Fibroblast of skin of left quadriceps (primary cell): ENCODE measurements around the gene RFWD3.
A peak's percentile ranks its signal among the peaks of the same experiment; 100 is the strongest.

Experiments used
- DNase-seq, 2 experiments: peaks; one replicate each; pipeline ENCODE4 v3.0.0-alpha.2; 2013; ENCODE audit warnings: low read depth in 2 of 2

Gene RFWD3

DNA sequence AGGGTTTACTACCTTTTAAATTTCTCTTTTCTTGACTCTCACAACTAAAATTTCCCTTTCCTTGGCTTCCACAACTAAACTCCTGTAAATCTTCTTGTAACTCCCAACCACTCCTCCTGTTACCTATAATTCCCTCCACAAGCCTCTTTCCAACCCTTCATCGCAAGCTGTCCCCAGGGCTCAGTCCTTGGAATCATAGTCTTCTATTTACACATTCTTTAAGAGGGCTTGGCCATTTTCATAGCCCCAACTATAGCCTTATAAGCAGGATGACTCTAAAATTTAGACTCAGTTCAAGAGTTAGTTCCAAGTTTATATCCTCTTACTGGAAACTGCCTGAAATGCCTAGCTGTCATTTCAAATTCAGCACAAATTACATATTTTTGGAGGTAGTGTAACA, 83.7 kb downstream of the RFWD3 start:
- no peak for DNase-seq

DNA sequence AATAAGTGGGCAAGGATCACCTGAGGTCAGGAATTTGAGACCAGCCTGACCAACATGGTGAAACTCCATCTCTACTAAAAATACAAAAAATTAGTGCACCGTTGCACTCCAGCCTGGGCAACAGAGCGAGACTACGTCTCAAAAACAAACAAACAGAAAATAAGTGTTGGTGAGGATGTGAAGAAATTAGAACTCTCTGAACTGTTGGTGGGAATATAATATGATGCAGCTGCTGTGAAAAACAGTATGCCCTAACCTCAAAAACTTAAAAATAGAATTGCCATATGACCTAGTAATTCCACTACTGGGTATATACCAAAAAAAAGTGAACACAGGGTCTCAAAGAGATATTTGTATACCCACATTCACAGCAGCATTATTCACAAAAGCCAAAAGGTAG, 85.8 kb downstream of the RFWD3 start:
- DNase-seq: no peak

GRCh38 chr16:74578838-74579237, 87.8 kb downstream of the RFWD3 start:
- DNase-seq: no peak

- no peak for DNase-seq
These were observed 88.2 kb downstream of the RFWD3 start for GRCh38 chr16:74578433-74578832.

- DNase-seq: peak; percentile 28 to 36
These were observed 88.8 kb downstream of the RFWD3 start for GRCh38 chr16:74577882-74578366.

DNA sequence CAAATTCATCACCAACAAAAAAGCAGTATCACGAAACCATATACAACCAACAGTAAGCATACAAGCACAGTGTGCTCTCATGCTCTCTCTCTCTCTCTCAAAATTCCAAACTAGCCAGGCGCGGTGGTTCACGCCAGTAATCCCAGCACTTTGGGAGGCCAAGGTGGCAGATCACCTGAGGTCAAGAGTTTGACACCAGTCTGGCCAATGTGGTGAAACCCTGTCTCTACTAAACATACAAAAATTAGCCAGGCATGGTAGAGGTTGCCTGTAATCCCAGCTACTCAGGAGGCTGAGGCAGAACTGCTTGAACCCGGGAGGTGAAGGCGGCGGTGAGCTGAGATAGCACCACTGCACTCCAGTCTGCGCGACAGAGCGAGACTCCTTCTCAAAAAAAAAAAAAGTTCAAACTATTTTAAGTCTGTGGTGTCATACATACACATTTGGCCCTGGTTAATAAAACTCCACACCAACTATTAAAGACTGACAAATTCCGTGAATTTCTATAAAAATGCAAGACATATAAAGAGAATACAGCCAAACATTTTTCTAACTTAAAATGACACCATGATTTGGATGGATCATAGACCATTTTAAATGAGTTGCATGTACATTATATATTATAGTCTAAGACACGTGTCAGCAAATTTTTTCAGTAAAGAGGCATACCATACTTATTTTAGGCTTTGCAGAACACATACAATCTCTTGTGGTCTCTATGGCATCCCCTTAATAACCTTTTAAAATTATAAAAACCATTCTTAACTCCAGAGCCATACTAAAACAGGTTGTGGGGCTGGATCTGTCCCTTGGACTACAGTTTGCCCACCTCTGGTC, 90.7 kb downstream of the RFWD3 start:
- no peak for DNase-seq

DNA sequence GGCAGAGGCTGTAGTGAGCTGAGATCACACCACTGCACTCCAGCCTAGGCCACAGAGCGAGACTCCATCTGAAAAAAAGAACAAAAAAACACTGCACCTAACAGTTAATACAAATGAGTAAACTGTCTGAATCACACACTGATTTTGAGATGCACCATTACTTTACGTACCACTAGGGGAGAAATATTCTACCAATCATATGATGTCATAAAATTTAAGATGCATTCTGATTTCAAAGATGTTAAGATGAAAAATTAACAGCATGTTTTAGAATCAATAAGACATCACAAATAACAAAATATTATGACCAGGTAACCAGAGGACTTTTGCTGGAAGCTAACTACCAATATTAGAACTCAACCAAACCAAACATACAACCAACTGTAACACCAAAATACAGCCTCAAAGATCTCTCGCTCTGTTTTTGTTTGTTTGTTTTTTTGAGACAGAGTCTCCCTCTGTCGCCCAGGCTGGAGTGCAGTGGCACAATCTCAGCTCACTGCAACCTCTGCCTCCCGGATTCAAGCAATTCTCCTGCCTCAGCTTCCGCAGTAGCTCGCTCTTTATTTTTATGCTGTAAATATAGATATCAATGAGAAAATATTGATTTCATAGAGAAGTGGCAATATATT, 91.4 kb downstream of the RFWD3 start:
- DNase-seq: no peak

DNA sequence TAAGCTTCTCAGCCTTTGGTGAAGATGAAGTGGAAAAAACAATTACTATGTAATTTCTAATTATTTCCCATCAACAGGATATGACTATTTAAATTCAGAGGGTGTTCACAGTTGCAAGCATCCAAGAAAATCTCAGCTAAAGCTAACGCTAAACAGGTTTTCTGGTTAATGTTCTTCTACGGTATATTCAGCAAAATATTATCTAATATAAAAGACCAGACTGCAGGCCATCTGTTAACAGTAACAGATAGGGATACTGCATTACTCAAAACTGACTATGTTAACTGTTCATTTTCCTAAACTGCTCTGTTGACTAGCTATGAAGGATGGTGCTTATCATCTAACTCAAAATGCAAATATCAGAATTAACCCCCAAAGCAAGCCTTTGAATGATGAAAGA, 92.5 kb downstream of the RFWD3 start:
- DNase-seq: no peak

DNA sequence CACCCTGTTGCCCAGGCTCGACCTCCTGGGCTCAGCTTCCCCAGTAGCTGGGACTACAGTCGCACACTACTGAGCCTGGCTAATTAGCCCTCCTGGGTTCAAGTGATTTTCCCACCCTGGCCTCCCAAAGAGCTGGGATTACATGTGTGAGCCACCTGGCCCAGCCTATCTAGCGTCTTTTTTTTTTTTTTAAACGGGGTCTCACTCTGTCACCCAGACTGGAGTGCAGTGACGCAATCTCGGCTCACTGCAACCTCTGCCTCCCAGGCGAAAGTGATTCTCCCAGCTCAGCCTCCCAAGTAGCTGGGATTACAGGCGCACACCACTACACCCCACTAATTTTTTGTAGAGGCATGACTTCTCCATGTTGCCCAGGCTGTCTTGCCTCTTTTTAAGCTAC, 93.1 kb downstream of the RFWD3 start:
- DNase-seq: no peak
